Chondrocyte (in vitro differentiated cells): Measurements from ENCODE around the gene CCND1. TPM values are rescaled to one million over a fixed set of nuclear protein-coding genes. Genes with fewer than 3 reads are reported as not detected.
A peak's percentile ranks its signal among the peaks of the same experiment; 100 is the strongest.

ENCODE experiments used
- DNase-seq: peaks from one replicate; pipeline ENCODE4 v3.0.0; 2021; ENCODE audit warnings: mixed read lengths, low spot score
- H3K27ac Mint-ChIP-seq: one replicate; pipeline ENCODE4 v1.8.0; 2021; ENCODE audit warnings: mild to moderate bottlenecking, moderate library complexity, mixed read lengths; ENCODE audit not compliant: unreplicated experiment
- H3K27me3 Mint-ChIP-seq: 2 replicates; pipeline ENCODE4 v1.8.0; 2021; ENCODE audit warnings: low read depth, mixed read lengths
- H3K36me3 Mint-ChIP-seq: 2 replicates; pipeline ENCODE4 v1.8.0; 2021; ENCODE audit warnings: low read depth, mixed read lengths
- H3K4me1 Mint-ChIP-seq: 2 replicates; pipeline ENCODE4 v1.8.0; 2021; ENCODE audit warnings: low read depth, mild to moderate bottlenecking, mixed read lengths
- H3K4me3 Mint-ChIP-seq: one replicate; pipeline ENCODE4 v1.8.0; 2021; ENCODE audit warnings: mild to moderate bottlenecking, moderate library complexity, mixed read lengths; ENCODE audit not compliant: unreplicated experiment
- H3K9me3 Mint-ChIP-seq: 2 replicates; pipeline ENCODE4 v1.8.0; 2021; ENCODE audit warnings: low read depth, mixed read lengths
- total RNA-seq: library from RNA; stranded (reverse); gene quantifications from 3 replicates; pipeline ENCODE4 v1.2.1, GENCODE V29; 2021
- TF ChIP-seq, protein P1 (sequence below): fragments of 200-600 bp; sonication (generic); IDR thresholded peaks from 2 replicates; pipeline ENCODE4 v1.5.0; 2021; ENCODE audit warnings: antibody characterized with exemption, mild to moderate bottlenecking, moderate library complexity

The CCND1 gene
- total RNA-seq, 1 donor from 2014 or later, result 129 TPM

- DNase-seq, result peak; percentile 75
- Mint-ChIP-seq H3K4me1 (no peaks in the 10 kb centered on the region), H3K9me3 (no peaks in the 10 kb centered on the region), H3K4me3 (no peak overlapping the region), H3K27ac (peak overlapping the region; percentile 2), H3K36me3 (peaks cover 7% of the 10 kb centered on the region), H3K27me3 (no peaks in the 10 kb centered on the region)
- TF ChIP-seq, protein P1, sequence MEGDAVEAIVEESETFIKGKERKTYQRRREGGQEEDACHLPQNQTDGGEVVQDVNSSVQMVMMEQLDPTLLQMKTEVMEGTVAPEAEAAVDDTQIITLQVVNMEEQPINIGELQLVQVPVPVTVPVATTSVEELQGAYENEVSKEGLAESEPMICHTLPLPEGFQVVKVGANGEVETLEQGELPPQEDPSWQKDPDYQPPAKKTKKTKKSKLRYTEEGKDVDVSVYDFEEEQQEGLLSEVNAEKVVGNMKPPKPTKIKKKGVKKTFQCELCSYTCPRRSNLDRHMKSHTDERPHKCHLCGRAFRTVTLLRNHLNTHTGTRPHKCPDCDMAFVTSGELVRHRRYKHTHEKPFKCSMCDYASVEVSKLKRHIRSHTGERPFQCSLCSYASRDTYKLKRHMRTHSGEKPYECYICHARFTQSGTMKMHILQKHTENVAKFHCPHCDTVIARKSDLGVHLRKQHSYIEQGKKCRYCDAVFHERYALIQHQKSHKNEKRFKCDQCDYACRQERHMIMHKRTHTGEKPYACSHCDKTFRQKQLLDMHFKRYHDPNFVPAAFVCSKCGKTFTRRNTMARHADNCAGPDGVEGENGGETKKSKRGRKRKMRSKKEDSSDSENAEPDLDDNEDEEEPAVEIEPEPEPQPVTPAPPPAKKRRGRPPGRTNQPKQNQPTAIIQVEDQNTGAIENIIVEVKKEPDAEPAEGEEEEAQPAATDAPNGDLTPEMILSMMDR, result no peak
These were observed 21.9 kb downstream of the CCND1 start for GRCh38 chr11:69662806-69663205.

GRCh38 chr11:69663326-69663725 is 22.4 kb downstream of the CCND1 start:
- Mint-ChIP-seq H3K27me3 (no peaks in the 10 kb centered on the region), H3K27ac (no peak overlapping the region), H3K36me3 (peaks cover 7% of the 10 kb centered on the region), H3K9me3 (no peaks in the 10 kb centered on the region), H3K4me3 (no peak overlapping the region), H3K4me1 (no peaks in the 10 kb centered on the region)
- peak; percentile 40 for DNase-seq
- TF ChIP-seq, protein P1, result no peak

DNA sequence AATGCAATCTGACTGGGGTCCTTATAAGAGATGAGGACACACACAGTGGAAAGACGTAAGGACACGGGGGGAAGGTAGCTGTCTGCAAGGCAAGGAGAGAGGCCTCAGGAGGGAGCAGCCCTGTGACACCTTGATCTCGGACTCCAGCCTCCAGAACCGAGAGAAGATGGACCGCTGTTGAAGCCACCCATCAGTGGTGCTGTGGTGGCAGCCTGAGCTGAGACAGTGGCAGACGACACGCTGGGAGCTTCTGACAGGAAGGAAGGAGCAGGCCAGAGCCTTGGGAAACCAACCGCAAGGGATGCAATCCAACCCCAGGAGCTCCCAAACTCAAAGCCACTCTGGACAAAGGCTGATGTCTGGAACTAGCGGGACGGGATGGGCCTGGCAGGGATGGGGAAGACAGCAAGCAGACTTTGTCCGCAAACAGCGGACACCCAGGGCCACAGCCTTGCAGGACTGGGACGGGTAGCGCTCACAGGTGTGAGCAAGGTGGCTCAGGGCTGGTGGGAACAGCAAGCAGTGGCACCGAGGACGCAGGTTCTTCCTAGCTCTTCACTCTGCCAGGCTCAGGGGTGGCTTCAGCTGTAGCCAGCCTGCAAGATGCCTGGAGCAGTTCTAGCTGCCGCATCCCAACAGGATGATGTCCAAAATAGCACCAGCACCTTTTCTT is 23.3 kb downstream of the CCND1 start:
- no peaks in the 10 kb centered on the region for H3K4me1 Mint-ChIP-seq
- DNase-seq, result peak; percentile 47
- no peaks in the 10 kb centered on the region for H3K9me3 Mint-ChIP-seq
- peaks cover 9% of the 10 kb centered on the region for H3K36me3 Mint-ChIP-seq
- no peak overlapping the region for H3K27ac Mint-ChIP-seq
- no peak overlapping the region for H3K4me3 Mint-ChIP-seq
- TF ChIP-seq, protein P1, result no peak
- H3K27me3 Mint-ChIP-seq, result no peaks in the 10 kb centered on the region

DNA sequence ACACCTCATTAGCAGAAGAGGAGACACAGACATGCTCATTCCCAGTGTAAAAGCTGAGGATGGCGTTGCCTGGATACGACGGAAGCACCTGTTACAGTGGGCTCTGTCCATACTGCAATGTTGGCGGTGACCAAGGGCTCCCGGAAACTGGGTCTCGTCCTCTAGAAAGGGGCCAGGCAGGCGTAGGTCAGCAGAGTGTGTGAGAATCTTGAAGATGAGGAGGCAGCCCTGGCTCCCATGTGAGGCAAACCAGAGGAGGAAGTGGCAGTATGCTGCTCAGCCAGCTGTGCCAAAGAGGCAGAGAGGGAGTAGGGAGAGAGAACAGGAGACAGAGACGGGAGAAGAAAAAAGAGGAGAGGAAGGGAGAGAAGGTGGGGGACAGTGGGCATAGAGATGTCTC is 23.9 kb downstream of the CCND1 start:
- H3K9me3 Mint-ChIP-seq, result no peaks in the 10 kb centered on the region
- H3K27me3 Mint-ChIP-seq, result no peaks in the 10 kb centered on the region
- H3K27ac Mint-ChIP-seq, result no peak overlapping the region
- H3K4me3 Mint-ChIP-seq, result no peak overlapping the region
- TF ChIP-seq, protein P1, result no peak
- H3K4me1 Mint-ChIP-seq, result peaks cover under 1% of the 10 kb centered on the region
- no peak for DNase-seq
- peaks cover 10% of the 10 kb centered on the region for H3K36me3 Mint-ChIP-seq

DNA sequence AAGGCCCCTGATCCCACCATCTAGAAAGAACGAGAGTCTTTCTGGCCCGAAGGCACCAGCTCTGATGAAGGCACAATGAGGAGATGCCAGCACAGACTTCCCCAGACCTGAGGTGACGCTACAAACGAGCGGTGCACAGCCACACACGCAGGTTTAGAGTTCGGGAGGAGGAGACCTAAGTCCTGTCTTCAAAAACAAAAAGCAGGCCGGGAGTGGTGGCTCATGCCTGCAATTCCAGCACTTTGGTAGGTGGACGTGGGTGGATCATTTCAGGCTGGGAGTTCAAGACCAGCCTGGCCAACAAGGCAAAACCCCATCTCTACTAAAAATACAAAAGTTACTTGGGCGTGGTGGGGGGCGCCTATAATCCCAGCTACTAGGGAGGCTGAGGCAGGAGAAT is 24.7 kb downstream of the CCND1 start:
- no peak overlapping the region for H3K27ac Mint-ChIP-seq
- DNase-seq, result no peak
- TF ChIP-seq, protein P1, result no peak
- H3K27me3 Mint-ChIP-seq, result no peaks in the 10 kb centered on the region
- H3K4me3 Mint-ChIP-seq, result no peak overlapping the region
- H3K36me3 Mint-ChIP-seq, result peaks cover 12% of the 10 kb centered on the region
- no peaks in the 10 kb centered on the region for H3K9me3 Mint-ChIP-seq
- H3K4me1 Mint-ChIP-seq, result peaks cover 9% of the 10 kb centered on the region
